GM12801 (cell line): ENCODE data around the gene LVRN.

ENCODE experiments used
- CTCF ChIP-seq: IDR thresholded peaks from one replicate; pipeline ENCODE4 v1.5.1; 2011; ENCODE audit warnings: control low read depth; ENCODE audit not compliant: insufficient read length; ENCODE audit errors: extremely low read depth

Gene LVRN

GRCh38 chr5:116062352-116062751, 100.1 kb downstream of the LVRN start:
- TF ChIP-seq CTCF: no peak

GRCh38 chr5:116063950-116064349, 101.7 kb downstream of the LVRN start:
- TF ChIP-seq CTCF: no peak

GRCh38 chr5:116068028-116068632, 105.9 kb downstream of the LVRN start:
- no peak for TF ChIP-seq CTCF

GRCh38 chr5:116071211-116071610, 108.9 kb downstream of the LVRN start:
- no peak for TF ChIP-seq CTCF

- no peak for TF ChIP-seq CTCF
Observed at GRCh38 chr5:116075191-116075831, 113.0 kb downstream of the LVRN start.

GRCh38 chr5:116076496-116076895, 114.2 kb downstream of the LVRN start:
- no peak for TF ChIP-seq CTCF
